ENCODE data around the gene FRMD4A. TPM values are rescaled to one million over a fixed set of nuclear protein-coding genes. Genes with fewer than 3 reads are reported as not detected.

The FRMD4A gene
- total and polyA plus RNA-seq, 2 experiments from 2014 or later = 11.9 to 17.5 TPM

- no peak for DNase-seq
- H3K9me3 ChIP-seq (ENCODE audit: low read depth) = no peaks in the 10 kb centered on the region
- no peak overlapping the region for H3K27ac ChIP-seq
- no peaks in the 10 kb centered on the region for H4K20me1 ChIP-seq (ENCODE audit: insufficient read depth)
- no peaks in the 10 kb centered on the region for H3K9me2 ChIP-seq (ENCODE audit: insufficient read depth)
- in situ Hi-C loops (cut with MboI) = no loop called here
- H3K4me1 ChIP-seq (ENCODE audit: insufficient read depth) = peaks cover 6% of the 10 kb centered on the region; the same call in 1 of the 2 replicates
- H3K36me3 ChIP-seq (ENCODE audit: low read depth) = no peaks in the 10 kb centered on the region
- no peak overlapping the region for H3K4me3 ChIP-seq
- H3K9ac ChIP-seq = no peak overlapping the region
- no peak overlapping the region for H2AFZ ChIP-seq
- WGBS, 2 experiments (ENCODE audit: low coverage in 1 of 2, low lambda C conversion rate in 2 of 2, missing lambda C conversion rate in 2 of 2) = 95 to 97% methylated on average over 15 of the region's 15 CpGs
- no peaks in the 10 kb centered on the region for H3K27me3 ChIP-seq (replicated peaks; ENCODE audit: insufficient read depth)
- no peak overlapping the region for H3K4me2 ChIP-seq (ENCODE audit: unreplicated experiment)
- peaks cover 11% of the 10 kb centered on the region; the same call in 1 of the 2 replicates for H3F3A ChIP-seq (ENCODE audit: insufficient read depth)
- no peak for TF ChIP-seq EZH2 (IDR thresholded peaks at IDR 0.05; ENCODE audit: insufficient read depth, poor library complexity, severe bottlenecking)
- no peak for TF ChIP-seq EZH2phosphoT487 (IDR thresholded peaks at IDR 0.05; ENCODE audit: insufficient read depth, low read depth)
- H3K79me2 ChIP-seq (ENCODE audit: insufficient read depth) = peaks cover 63% of the 10 kb centered on the region
Observed at GRCh38 chr10:13703101-13703818, 627.5 kb downstream of the FRMD4A start.

- no peak for DNase-seq
- Histone ChIP-seq H3K4me1 (ENCODE audit: insufficient read depth) (no peaks in the 10 kb centered on the region), H3K9ac (no peak overlapping the region), H3K4me2 (ENCODE audit: unreplicated experiment) (no peak overlapping the region), H2AFZ (no peak overlapping the region), H3K9me3 (ENCODE audit: low read depth) (no peaks in the 10 kb centered on the region), H3K4me3 (no peak overlapping the region), H3K27ac (no peak overlapping the region), H3K36me3 (ENCODE audit: low read depth) (peaks cover 7% of the 10 kb centered on the region; the same call in 1 of the 2 replicates), H4K20me1 (ENCODE audit: insufficient read depth) (no peaks in the 10 kb centered on the region), H3K27me3 (replicated peaks; ENCODE audit: insufficient read depth) (no peaks in the 10 kb centered on the region), H3F3A (ENCODE audit: insufficient read depth) (no peaks in the 10 kb centered on the region), H3K79me2 (ENCODE audit: insufficient read depth) (peaks cover 52% of the 10 kb centered on the region), H3K9me2 (ENCODE audit: insufficient read depth) (no peaks in the 10 kb centered on the region)
- 93 to 95% methylated on average over 17 of the region's 17 CpGs for WGBS, 2 experiments (ENCODE audit: low coverage in 1 of 2, low lambda C conversion rate in 2 of 2, missing lambda C conversion rate in 2 of 2)
- in situ Hi-C loops (cut with MboI) = no loop called here
- no peak for TF ChIP-seq EZH2phosphoT487 (IDR thresholded peaks at IDR 0.05; ENCODE audit: insufficient read depth, low read depth)
- no peak for TF ChIP-seq EZH2 (IDR thresholded peaks at IDR 0.05; ENCODE audit: insufficient read depth, poor library complexity, severe bottlenecking)
Observed at GRCh38 chr10:13701157-13701919, 629.4 kb downstream of the FRMD4A start.

GRCh38 chr10:13700473-13701144 is 630.1 kb downstream of the FRMD4A start:
- H3K79me2 ChIP-seq (ENCODE audit: insufficient read depth) = peaks cover 45% of the 10 kb centered on the region
- H3K9me2 ChIP-seq (ENCODE audit: insufficient read depth) = no peaks in the 10 kb centered on the region
- H3K9ac ChIP-seq = no peak overlapping the region
- no peak for DNase-seq
- no peaks in the 10 kb centered on the region for H3K9me3 ChIP-seq (ENCODE audit: low read depth)
- H3K4me1 ChIP-seq (ENCODE audit: insufficient read depth) = no peaks in the 10 kb centered on the region
- H3F3A ChIP-seq (ENCODE audit: insufficient read depth) = no peaks in the 10 kb centered on the region
- H3K4me3 ChIP-seq = no peak overlapping the region
- no peaks in the 10 kb centered on the region for H3K27me3 ChIP-seq (replicated peaks; ENCODE audit: insufficient read depth)
- H3K27ac ChIP-seq = no peak overlapping the region
- no peak for TF ChIP-seq EZH2phosphoT487 (IDR thresholded peaks at IDR 0.05; ENCODE audit: insufficient read depth, low read depth)
- no peak for TF ChIP-seq EZH2 (IDR thresholded peaks at IDR 0.05; ENCODE audit: insufficient read depth, poor library complexity, severe bottlenecking)
- 90 to 91% methylated on average over 9 to 10 of the region's 10 CpGs for WGBS, 2 experiments (ENCODE audit: low coverage in 1 of 2, low lambda C conversion rate in 2 of 2, missing lambda C conversion rate in 2 of 2)
- H3K36me3 ChIP-seq (ENCODE audit: low read depth) = peaks cover 7% of the 10 kb centered on the region; the same call in 1 of the 2 replicates
- H2AFZ ChIP-seq = no peak overlapping the region
- in situ Hi-C loops (cut with MboI) = no loop called here
- H4K20me1 ChIP-seq (ENCODE audit: insufficient read depth) = no peaks in the 10 kb centered on the region
- no peak overlapping the region for H3K4me2 ChIP-seq (ENCODE audit: unreplicated experiment)

- Histone ChIP-seq H2AFZ (no peak overlapping the region), H3K9ac (no peak overlapping the region), H3K4me2 (ENCODE audit: unreplicated experiment) (no peak overlapping the region), H3K79me2 (ENCODE audit: insufficient read depth) (peaks cover 33% of the 10 kb centered on the region), H3K27me3 (replicated peaks; ENCODE audit: insufficient read depth) (no peaks in the 10 kb centered on the region), H3K4me1 (ENCODE audit: insufficient read depth) (no peaks in the 10 kb centered on the region), H3K9me2 (ENCODE audit: insufficient read depth) (no peaks in the 10 kb centered on the region), H4K20me1 (ENCODE audit: insufficient read depth) (no peaks in the 10 kb centered on the region), H3K4me3 (no peak overlapping the region), H3K27ac (no peak overlapping the region), H3K9me3 (ENCODE audit: low read depth) (no peaks in the 10 kb centered on the region), H3K36me3 (ENCODE audit: low read depth) (peaks cover 7% of the 10 kb centered on the region; the same call in 1 of the 2 replicates), H3F3A (ENCODE audit: insufficient read depth) (no peaks in the 10 kb centered on the region)
- 91% methylated on average over 10 of the region's 10 CpGs for WGBS, 2 experiments (ENCODE audit: low coverage in 1 of 2, low lambda C conversion rate in 2 of 2, missing lambda C conversion rate in 2 of 2)
- no peak for TF ChIP-seq EZH2 (IDR thresholded peaks at IDR 0.05; ENCODE audit: insufficient read depth, poor library complexity, severe bottlenecking)
- TF ChIP-seq EZH2phosphoT487 (IDR thresholded peaks at IDR 0.05; ENCODE audit: insufficient read depth, low read depth) = no peak
- DNase-seq = no peak
- in situ Hi-C loops (cut with MboI) = no loop called here
Observed at GRCh38 chr10:13699216-13699615, 631.5 kb downstream of the FRMD4A start.
